NCI-H82 treated with DMSO at 0.1 percent for 48 hours (cell line): ENCODE data around the gene ALDOB.

Source experiments
- DNase-seq: peaks from one replicate; lab custom pipeline; 2025; ENCODE audit not compliant: unreplicated experiment; lab: John Stamatoyannopoulos, UW

The ALDOB gene

DNA sequence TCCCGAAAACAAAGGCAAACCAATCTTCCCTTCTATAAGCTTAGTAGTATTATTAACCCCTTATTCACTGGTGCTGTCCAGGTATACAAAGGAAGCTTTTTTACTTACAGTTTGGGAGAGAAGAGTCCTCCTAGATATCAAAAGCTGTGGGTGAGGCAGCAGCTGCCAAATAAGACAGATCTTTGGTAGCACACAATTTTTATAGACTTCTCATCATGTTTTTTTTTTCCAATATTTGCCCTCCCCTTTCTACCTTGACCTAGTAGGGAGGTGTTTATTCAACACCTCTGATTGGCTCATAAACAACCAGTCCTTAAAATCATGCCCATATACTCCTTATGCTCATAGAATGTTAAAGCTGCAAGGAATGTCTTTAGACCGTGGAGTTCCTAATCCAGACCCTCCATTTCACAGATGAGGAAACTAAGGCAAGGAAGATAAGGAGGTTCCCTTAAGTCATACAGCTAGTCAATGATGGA is at the start of gene ALDOB:
Gene ALDOB (minus strand): TSS at position 174 of the 479 bp plus-strand sequence. CDS start 4,887 bp downstream, outside the sequence.
- DNase-seq, result no peak

DNA sequence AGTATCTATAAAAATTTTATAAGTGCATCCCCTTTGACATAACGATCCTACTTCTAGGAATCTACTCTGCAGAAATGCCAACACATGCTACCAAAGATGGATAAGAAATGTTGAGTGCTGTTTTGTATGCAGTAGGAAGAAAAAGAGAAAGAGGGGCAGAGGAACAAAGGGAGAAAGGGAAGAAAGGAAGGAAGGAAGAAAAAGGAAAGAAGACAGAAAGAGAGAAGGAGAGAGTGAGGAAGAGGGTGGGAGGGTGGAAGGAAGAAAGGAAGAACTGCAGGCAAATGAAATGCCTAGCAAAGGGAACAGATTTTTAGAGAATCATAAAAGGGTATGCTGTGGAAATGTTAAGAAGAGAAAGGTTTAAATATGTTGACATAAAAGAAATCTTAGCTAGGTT is 48.5 kb upstream of the ALDOB start:
- DNase-seq, result no peak

DNA sequence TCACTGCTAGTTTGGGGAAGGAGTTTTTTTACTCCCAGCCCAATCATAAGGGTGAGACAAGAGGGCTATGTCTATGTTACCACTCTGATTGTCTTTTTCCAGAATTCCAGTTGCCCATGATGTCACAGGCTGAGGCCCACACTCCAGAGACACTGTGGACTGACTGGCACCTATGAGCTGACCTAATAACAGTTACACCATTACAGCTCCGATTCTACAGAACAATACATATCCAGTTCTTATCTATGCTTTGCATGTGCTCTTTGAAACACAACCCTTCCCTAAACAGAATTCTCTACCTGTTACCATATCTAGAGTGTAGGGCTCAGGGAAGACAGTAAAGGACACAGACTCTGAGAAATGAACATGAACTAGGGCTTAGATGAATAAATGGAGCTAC is 45.7 kb upstream of the ALDOB start:
- no peak for DNase-seq

DNA sequence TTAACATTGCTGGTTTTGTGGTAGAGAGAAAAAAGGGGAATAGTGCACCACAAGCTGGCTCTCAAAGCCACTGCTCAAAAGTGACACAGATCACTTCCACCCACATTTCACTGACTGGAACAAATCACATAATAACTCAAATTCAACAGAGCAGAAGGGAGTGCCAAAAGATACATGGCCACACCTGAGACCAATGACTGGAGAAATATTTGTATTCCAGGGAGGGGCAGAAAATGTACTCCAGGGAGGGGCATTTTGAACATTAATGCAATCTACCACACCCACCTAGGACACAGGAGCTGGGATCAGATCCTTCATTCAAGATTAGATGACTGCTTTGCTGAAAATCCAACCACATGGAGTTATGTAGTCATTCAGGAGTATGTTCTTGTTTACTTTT is 44.8 kb upstream of the ALDOB start:
- no peak for DNase-seq

DNA sequence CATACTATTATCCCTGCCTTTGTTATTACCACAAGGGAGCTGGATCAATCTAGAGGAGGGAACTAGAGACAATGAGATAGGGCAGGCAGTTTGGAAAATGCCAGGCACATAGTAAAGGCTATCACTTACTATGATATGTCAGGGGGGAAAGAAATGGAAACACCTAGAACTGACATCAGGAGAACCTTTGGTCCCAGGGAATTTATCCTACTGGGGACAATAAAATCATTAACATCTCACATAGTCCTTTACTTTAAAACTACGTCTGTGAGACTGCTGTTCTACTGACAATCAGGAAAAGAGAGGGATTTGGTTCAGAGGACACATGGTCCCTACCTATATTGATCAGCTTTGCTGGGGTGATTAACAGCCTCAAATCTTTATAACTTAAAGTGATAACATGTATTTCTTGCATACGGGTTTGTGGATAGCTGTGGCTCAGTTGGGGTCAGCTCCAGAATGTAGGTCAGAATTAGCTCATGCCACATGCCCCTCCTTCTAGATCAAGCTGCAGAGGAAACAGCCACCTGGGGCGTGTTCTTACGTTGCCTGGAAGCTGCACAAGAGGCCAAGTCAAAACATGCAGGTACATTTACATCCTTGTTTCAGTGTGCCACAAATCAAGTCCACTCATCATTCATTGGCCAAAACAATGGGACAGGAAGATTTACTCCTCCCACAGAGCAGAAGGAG is 43.9 kb upstream of the ALDOB start:
- DNase-seq, result no peak

- no peak for DNase-seq
Observed at GRCh38 chr9:101478906-101479305, 43.3 kb upstream of the ALDOB start.

DNA sequence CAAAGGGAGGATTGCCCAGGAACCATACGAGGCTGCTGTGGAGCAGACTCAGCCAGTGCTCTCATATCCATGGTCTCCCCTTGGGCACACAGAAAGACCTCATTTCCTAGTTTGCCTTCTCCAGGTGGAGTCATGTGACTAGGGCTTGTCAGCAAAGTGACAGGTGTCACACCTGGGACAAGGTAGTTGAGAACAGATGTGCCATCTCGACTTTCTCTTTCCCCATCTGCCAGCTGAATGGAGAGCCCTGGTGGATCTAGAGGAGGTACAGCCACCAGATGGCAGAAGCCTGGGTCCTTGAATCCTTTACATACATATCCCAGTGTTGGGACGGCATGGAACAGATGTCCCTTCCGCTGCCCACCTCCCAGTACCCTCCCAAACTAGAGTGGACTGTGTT is 42.9 kb upstream of the ALDOB start:
- no peak for DNase-seq

- no peak for DNase-seq
Observed at GRCh38 chr9:101477736-101478135, 42.2 kb upstream of the ALDOB start.

- no peak for DNase-seq
Observed at GRCh38 chr9:101477214-101477613, 41.6 kb upstream of the ALDOB start.

DNA sequence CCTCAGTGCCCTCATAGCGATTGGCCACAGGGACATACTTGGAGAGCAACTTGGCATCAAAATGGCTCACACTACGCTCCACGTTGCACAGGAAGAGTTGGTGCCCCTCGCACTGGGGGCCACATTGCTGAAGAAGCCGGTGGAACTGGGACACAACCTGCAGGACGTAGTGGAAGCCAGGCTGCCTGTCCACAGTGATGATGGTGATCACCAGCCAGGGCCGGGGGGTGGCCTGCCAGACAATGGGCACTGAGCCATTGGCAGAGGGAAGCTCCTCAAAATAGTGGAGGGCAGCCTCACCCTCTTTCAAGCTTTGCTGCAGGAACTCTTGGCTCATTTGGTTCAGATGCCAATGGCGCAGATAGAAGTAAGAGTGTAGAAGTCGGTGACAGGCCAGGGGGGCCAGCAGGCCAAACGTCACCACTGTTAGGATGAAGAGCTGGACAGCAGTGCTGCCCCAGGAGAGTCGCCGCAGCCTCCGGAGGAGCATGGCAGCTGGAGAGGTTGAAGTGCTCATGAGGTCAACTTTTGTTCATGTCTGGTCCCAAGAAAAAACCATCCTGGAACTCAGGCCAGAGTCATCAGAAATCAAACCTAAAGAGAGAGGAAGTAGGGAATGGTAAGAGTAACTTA is 41.1 kb upstream of the ALDOB start:
- no peak for DNase-seq

- DNase-seq, result no peak
Observed at GRCh38 chr9:101472891-101473290, 37.3 kb upstream of the ALDOB start.

- no peak for DNase-seq
Observed at GRCh38 chr9:101470929-101471328, 35.4 kb upstream of the ALDOB start.

GRCh38 chr9:101470021-101470420 is 34.4 kb upstream of the ALDOB start:
- no peak for DNase-seq

DNA sequence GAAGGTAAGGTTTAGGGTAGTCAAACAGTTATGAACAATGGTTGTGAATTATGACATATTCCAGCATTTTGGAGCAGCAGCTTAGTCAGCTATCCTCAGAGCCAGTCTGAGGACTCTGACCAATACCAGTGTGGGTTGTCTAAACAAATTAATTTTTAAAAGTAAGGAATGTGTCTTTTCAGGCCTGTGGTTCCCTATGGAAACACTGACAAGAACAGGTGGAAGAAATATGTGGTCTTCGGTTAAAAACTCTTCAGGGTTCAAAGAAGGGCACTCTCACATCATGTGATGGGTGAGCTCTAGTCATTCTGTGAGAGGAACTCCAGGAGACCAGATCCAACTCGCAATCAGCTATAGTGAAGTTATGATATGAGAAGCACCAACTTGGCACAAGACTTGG is 33.5 kb upstream of the ALDOB start:
- DNase-seq, result no peak

GRCh38 chr9:101468116-101468515 is 32.5 kb upstream of the ALDOB start:
- no peak for DNase-seq

DNA sequence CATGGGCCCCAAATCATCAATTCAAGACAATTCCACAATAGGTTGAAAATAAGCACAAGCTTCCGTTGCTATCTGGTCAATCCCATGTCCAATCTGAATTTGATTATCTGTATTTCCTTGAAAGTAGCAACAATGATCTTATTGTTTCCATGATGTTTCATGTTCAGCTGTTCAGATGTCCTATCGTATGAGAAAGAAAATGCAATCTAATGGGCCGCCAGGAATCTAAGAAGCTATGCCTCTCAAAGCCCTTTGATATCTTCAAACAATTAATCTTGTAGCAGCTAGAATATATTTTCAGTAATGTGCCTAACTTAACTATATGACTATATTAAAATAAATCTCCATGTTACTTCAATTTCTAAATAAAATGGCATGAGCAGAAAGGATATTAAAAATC is 32.1 kb upstream of the ALDOB start:
- DNase-seq, result no peak

DNA sequence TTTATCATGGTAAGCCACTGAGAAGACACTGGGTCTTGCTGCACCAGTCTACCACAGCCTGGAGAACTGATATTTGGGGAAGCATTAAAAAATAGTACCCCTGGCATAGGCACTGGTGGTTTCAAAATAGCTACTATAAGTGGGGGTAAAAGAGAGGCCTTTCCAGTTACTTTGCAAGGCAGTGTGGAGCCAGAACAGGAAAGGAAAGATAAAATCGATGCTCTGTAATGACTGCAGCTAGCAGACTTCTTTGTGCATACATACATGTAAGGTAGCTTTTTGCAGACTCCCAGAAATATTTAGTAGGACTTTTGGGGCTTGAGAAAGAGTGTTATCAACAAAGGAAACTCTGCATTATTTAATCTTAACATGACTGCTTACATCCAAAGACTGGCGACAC is 31.3 kb upstream of the ALDOB start:
- no peak for DNase-seq

- DNase-seq, result peak; percentile 42
Observed at GRCh38 chr9:101465326-101465915, 29.8 kb upstream of the ALDOB start.

- DNase-seq, result no peak
Observed at GRCh38 chr9:101463397-101463796, 27.8 kb upstream of the ALDOB start.

DNA sequence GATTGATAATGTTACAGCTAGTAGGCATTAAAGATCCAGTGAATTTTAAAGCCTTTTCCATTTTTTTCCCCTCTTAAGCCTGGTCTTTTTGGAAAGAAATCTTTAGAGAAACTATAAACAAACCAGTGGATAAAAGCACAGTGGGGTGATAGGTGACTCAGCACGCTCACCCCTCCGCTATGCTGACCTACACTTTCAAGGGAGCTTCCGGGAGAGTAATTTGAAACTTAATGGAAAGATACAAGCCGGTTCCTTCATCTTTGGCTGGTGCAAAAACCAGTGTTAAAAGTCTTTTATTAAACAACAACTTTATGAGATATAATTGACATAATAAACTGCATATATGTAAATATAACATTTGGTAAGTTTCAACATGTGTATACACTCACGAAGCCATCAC is 27.0 kb upstream of the ALDOB start:
- no peak for DNase-seq

- DNase-seq, result no peak
Observed at GRCh38 chr9:101460965-101461364, 25.4 kb upstream of the ALDOB start.

DNA sequence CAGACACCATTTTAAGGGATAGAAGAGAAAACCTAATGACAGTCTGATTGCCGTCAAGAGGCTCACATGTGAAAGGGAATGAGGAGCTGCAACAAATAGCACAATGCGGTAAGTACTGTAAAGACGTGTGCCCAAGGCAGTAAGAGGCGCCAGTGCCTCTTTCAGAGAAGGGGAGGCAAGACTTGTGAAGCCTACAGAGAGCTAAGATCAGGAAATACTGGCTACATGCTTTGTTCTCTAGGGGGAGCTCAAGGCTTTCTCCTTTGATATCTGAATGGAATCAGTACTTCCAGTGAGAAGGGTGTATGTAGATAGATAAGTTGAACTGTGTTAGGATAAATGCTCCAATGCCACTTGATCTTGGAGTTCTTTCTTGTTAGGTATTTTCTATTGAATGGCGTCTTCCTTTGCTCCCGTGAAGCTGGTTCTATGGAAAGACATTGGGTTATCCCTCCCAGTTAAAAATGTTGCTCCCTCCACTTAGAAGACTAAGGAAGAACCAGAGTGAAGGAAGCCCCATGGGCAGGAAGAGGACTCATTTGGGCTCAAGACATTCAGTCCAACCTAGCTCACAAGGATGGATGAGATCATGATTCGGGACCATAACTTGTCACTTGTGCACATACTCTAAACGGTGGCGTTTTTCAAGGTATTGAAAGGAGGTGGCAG is 23.5 kb upstream of the ALDOB start:
- peak; percentile 73 for DNase-seq
